SK-N-MC (cell line): Measurements from ENCODE around the gene CST3.

ENCODE experiments used
- DNase-seq: peaks from one replicate; pipeline ENCODE4 v3.0.0-alpha.2; 2011; ENCODE audit warnings: low read depth, low spot score
- H3K27ac ChIP-seq: fragments of 200-600 bp; sonication (generic); 2 replicates; pipeline ENCODE4 v1.5.1; 2016; ENCODE audit warnings: mixed run types
- H3K36me3 ChIP-seq: fragments of 200-600 bp; sonication (generic); 2 replicates; pipeline ENCODE4 v1.6.1; 2017; ENCODE audit warnings: antibody characterized with exemption, low read length, mixed read lengths; ENCODE audit not compliant: insufficient read depth
- H3K4me3 ChIP-seq: fragments of 200-600 bp; sonication (generic); 2 replicates; pipeline ENCODE4 v1.5.1; 2016
- H3K9ac ChIP-seq: fragments of 200-600 bp; sonication (generic); 2 replicates; pipeline ENCODE4 v1.8.0; 2017; ENCODE audit warnings: mixed run types, mixed read lengths; ENCODE audit not compliant: insufficient read length
- H3K9me3 ChIP-seq: fragments of 200-600 bp; sonication (generic); 2 replicates; pipeline ENCODE4 v1.6.1; 2017; ENCODE audit warnings: low read depth, mild to moderate bottlenecking, antibody characterized with exemption, low read length, moderate library complexity, mixed read lengths
- EZH2 ChIP-seq: fragments of 200-600 bp; sonication (generic); IDR thresholded peaks from one replicate; pipeline ENCODE4 v1.6.1; 2017; ENCODE audit warnings: antibody characterized with exemption
- FOXP2 ChIP-seq: optimal IDR thresholded peaks from 2 replicates; pipeline ENCODE3; 2011; ENCODE audit warnings: mild to moderate bottlenecking, moderate library complexity; ENCODE audit not compliant: insufficient read depth; ENCODE audit errors: extremely low read length, control extremely low read depth
- POLR2AphosphoS5 ChIP-seq: IDR thresholded peaks from 2 replicates; pipeline ENCODE4 v1.6.1; 2012; ENCODE audit warnings: mild to moderate bottlenecking, low read depth, low read length, borderline replicate concordance

Gene CST3

DNA sequence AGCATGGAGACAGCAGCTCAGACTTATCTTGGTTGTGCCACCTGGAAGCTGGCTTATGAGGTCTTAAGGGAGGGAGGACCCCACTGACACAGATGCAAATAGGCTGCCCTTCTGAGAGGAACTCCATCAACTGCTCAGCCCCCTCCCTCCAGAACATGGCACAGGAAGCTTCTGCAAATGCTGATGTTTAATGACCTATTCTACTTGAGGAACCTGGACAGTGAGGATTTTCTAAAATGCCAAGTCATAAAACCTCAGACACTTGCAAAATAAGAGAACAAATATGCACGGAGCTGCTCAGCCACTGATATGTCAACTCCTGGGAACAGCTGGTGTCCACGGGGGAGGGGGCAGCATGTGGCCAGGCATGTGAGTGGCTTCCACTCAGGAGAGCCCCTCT lies 35.5 kb downstream of the CST3 start:
- no peak overlapping the region for H3K9ac ChIP-seq
- no peaks in the 10 kb centered on the region for H3K36me3 ChIP-seq
- no peak for DNase-seq
- no peak overlapping the region for H3K27ac ChIP-seq
- no peak overlapping the region for H3K4me3 ChIP-seq
- TF ChIP-seq EZH2 (no peak), POLR2AphosphoS5 (no peak), FOXP2 (no peak)
- H3K9me3 ChIP-seq: no peaks in the 10 kb centered on the region

DNA sequence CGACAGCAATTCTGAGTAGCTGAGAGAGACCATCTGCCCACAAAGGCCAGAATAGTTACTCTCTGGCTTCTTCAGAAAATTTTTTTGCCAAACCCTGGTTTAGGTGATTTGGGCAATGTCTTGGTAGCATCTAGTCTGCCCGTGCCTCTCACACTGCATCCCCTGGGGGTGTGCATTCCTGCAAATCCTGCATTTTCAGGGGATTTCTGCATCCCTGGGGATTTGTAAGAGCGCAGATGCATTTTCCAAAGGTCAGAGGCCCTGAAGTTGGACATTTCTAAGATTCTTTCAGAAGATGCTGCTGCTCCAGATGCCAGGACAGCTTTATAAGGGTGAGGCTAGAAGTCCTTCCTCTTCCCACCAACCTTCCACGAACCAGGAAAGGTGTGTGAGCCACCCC lies 36.0 kb downstream of the CST3 start:
- TF ChIP-seq POLR2AphosphoS5: no peak
- no peak for TF ChIP-seq FOXP2
- no peak for TF ChIP-seq EZH2
- H3K27ac ChIP-seq: no peak overlapping the region
- H3K4me3 ChIP-seq: no peak overlapping the region
- H3K36me3 ChIP-seq: no peaks in the 10 kb centered on the region
- no peak overlapping the region for H3K9ac ChIP-seq
- no peaks in the 10 kb centered on the region for H3K9me3 ChIP-seq
- DNase-seq: no peak

DNA sequence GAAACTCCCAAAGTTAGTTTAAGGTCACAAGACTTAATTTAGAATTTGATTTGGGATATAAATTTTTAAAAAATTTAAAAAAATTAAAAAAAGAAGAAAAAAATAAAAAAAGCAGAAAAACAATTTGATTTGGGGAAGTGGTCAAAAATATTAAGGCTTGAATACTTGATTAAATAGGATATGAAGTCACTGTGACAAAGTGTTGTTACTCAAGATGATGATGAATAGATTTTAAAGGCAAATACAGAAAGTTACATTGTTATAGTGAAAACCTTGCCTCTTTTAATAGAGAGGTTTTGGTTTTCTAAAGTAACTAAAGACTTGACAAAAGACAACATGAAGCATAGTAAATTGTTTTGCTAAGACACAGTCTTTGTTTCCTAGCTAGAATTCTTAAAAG lies 39.3 kb downstream of the CST3 start:
- H3K9ac ChIP-seq: no peak overlapping the region
- H3K9me3 ChIP-seq: no peaks in the 10 kb centered on the region
- no peak for DNase-seq
- H3K27ac ChIP-seq: no peak overlapping the region
- H3K4me3 ChIP-seq: no peak overlapping the region
- no peaks in the 10 kb centered on the region for H3K36me3 ChIP-seq
- TF ChIP-seq FOXP2 (no peak), EZH2 (no peak), POLR2AphosphoS5 (no peak)

DNA sequence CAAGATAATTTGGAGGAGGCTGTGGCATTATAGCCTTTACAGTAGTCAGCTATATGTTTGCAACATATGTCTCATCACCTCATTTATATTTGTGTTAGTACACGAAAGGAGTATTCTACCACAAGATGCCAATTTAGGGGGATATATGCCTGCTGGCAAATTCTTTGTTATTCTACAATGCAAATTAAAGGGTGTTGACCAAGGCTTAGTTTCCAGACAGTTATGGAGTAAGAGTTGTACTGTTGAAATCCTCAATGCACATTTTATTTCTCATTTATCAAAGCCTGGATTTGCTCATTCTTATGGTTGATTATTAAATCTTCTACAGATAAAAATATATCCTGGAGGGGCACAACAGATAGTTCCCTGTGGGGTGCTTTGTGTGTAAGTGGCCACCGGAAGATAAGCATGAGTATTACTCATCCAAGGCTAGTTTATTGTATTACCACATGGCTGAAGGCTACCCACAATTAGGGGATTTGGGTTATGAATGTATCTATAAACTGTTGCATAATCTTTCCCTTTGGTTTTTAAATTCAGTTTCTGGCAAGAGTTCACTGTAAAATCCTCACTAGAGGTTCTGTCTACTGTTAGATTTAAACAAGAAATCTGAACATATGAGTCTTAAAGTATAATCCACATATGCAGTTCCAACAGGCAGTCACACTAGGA lies 41.0 kb downstream of the CST3 start:
- H3K9ac ChIP-seq: no peak overlapping the region
- TF ChIP-seq EZH2 (no peak), POLR2AphosphoS5 (no peak), FOXP2 (no peak)
- no peaks in the 10 kb centered on the region for H3K9me3 ChIP-seq
- no peak for DNase-seq
- H3K36me3 ChIP-seq: no peaks in the 10 kb centered on the region
- no peak overlapping the region for H3K27ac ChIP-seq
- no peak overlapping the region for H3K4me3 ChIP-seq

DNA sequence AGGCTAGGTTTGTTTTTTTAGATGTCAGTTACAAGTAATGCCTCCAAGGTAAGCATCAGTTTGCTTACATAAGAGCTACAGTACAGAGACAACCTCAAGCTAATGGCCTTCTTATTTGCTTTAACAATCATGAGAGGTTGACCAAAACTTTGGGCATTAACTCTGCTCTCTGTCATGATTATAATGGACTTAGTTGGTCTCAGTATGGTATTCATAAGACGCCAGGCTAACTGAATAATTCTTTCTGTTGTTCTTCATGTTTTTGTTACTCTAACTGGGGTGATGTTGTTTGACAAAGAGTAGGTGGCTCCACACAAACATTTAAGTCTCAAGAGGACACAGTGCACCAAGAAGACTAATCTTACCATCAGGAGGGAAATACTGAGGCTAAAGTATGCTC lies 41.8 kb downstream of the CST3 start:
- H3K9me3 ChIP-seq: no peaks in the 10 kb centered on the region

DNA sequence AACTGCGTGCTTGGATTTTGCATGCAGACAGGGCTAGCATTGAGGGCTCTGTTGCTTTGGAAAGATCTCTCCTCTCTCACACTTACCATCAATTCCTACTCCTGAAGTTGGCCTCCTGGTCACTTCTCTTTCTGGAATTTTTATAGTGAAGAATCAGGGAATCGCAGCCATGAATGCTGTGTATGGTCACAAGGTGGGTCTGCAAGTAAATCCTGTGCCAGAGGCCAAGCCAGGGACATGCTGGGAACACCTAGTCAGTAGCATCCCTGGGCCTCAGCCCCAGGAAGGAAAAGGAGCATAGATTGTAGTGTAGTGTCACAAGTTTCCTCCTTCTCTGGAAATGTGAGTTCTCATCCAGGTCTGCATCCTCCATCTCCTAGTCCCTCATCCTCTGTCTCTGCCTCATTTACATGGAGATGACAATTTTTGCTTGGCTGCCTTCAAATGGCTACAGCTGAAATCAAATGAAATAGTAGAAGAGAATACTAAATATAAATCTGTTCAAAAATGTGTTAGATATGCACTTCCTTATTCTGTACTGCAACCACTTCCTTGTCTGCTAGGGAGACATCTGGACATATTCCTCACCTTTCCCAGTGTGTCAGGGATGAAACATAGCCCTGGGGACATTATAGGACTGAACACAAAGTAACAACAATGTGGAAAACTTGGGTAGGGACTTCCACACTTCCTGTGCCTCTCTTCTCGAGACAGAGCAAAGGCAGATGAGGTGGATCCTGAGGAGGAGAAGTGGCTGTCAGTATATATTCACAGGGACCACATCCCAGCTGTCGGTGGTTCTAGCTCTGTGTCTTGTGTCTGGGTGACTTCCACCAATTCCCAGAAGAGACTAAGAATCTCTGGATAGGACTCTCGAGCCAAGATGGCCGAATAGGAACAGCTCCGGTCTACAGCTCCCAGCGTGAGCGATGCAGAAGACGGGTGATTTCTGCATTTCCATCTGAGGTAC lies 49.0 kb downstream of the CST3 start:
- Histone ChIP-seq H3K9ac (no peak overlapping the region), H3K9me3 (no peaks in the 10 kb centered on the region), H3K4me3 (no peak overlapping the region), H3K36me3 (no peaks in the 10 kb centered on the region), H3K27ac (no peak overlapping the region)
- no peak for TF ChIP-seq POLR2AphosphoS5
- TF ChIP-seq FOXP2: no peak
- TF ChIP-seq EZH2: no peak
- DNase-seq: no peak

More for the DNA sequence above, 41.8 kb downstream of the CST3 start:
- Histone ChIP-seq H3K27ac (no peak overlapping the region), H3K4me3 (no peak overlapping the region), H3K36me3 (no peaks in the 10 kb centered on the region), H3K9ac (no peak overlapping the region)
- TF ChIP-seq POLR2AphosphoS5 (no peak), FOXP2 (no peak), EZH2 (no peak)
- DNase-seq: no peak

DNA sequence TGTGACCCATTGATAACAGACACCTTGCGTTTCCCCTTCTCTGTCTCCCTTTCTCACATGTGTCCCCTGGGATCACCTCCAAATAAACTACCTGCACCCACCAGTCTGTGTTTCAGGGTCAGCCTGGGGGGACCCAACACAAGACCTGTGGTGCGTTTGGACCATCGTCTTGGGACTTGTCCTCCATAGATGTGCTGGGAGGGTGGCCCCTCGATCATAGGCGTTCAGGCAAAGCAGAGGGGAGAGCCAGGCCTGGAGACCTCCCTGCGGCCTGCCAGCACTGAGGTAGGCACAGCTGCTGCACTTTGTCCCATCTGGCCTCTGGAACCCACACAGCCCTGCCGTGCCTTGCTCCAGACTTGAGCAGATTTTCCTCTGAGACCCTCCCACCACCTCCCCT lies 50.1 kb downstream of the CST3 start:
- H3K9ac ChIP-seq: no peak overlapping the region
- H3K27ac ChIP-seq: no peak overlapping the region
- H3K36me3 ChIP-seq: no peaks in the 10 kb centered on the region
- TF ChIP-seq POLR2AphosphoS5 (no peak), FOXP2 (no peak), EZH2 (no peak)
- no peak overlapping the region for H3K4me3 ChIP-seq
- DNase-seq: no peak
- H3K9me3 ChIP-seq: no peaks in the 10 kb centered on the region

DNA sequence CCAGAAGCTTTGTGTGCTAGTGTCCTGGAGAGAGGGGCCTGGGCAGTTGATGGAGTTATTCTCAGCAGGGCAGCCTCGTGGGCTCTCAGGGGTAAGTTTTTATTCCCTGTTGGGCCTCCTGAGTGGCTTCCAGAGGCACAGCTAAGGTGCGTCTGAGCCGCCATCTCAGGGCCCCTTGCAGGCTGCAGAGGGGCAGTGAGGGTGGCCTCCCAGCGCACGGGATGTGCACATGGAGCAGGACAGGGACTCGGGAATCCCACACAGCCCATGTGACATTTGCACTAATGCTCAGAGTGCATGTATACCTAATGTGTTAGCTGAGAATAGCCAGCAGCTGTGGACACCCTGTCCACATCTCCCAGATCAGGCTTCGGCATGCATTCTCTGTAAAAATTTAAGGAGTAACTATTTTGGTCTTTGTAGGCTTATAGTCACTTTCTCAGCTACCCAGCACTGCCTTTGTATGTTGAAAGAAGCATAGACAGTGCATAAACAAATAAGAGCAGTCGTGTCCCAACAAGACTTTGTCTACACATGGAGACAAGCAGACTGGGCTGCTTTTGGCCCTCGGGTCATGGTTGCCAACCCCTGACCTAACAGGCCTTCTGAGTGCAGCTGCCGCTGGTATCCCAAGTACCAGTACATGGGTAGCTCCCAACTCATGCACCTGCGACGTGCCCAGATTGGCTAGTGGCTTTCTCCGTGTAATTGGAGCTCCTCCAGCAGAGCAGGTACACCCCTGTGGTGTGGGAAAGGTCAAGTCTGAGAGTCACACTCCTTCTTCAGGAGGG lies 50.8 kb downstream of the CST3 start:
- no peak overlapping the region for H3K9ac ChIP-seq
- DNase-seq: no peak
- H3K27ac ChIP-seq: no peak overlapping the region
- no peaks in the 10 kb centered on the region for H3K9me3 ChIP-seq
- no peaks in the 10 kb centered on the region for H3K36me3 ChIP-seq
- H3K4me3 ChIP-seq: no peak overlapping the region
- no peak for TF ChIP-seq EZH2
- no peak for TF ChIP-seq FOXP2
- no peak for TF ChIP-seq POLR2AphosphoS5
